ENCODE measurements around the gene RHD. TPM values are rescaled to one million over a fixed set of nuclear protein-coding genes. Genes with fewer than 3 reads are reported as not detected.
"Not testable (repeated sequence)": the region's sequence is repeated elsewhere in the genome, so short reads cannot be mapped to it uniquely, and the experiment has no call there.

RHD gene
- total RNA-seq, 2 experiments from 2014 or later, result not detected

DNA sequence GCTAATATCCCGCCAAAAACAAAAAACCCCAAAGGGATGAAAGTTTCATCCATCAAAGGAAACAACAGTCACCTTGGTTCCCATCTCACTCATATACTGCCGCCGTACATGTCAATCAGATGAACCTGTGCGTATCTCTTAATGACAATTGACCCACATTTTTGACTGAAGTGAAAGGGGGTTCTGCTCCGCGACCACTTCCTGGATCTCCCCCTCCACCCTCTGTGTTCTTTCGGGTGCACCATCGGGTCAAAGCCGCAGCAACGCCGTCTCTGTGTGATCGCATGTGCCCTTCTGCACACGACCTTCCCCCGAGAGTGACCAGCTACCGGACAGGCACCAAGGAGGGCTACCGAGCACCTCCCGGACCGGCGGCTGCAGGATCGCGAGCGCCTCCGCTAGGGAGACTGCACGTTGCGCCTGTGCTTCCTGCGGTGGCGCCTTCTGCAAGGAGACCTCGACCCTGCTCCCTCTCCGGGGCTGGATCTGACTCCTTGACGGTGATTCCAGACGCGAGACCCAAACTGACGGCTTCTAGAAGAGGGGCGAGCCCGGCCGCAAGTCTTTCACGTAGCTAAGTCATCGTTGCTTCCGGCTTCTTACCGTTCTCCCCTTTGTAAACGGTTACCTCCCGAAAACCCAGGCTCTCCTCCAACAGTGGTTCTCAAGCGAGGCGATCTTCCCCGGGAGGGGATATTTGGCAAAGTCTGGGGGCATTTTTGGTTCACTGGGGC, 5.6 kb upstream of the RHD start:
- H3K27me3 Mint-ChIP-seq; H3K9me3 Mint-ChIP-seq; POLR2A ChIA-PET; H3K4me3 ChIP-seq (ENCODE audit: low read length); H3K27me3 ChIP-seq (ENCODE audit: control insufficient read depth in 1 of 2, insufficient read depth in 2 of 2, low read length in 2 of 2); CTCF ChIA-PET; H3K9me3 ChIP-seq (ENCODE audit: control insufficient read depth in 1 of 2, insufficient read depth in 1 of 2, low read length in 2 of 2); H3K36me3 ChIP-seq (ENCODE audit: insufficient read depth, low read length); intact Hi-C loops (cut with DNase I, micrococcal nuclease); H3K4me1 ChIP-seq (ENCODE audit: insufficient read depth, low read length): not testable (repeated sequence)
- peaks cover 17% of the 10 kb centered on the region for H3K36me3 Mint-ChIP-seq (ENCODE audit: low read depth)
- peak overlapping the region; percentile 96 for H3K4me3 Mint-ChIP-seq
- peak overlapping the region; percentile 93 for H3K27ac Mint-ChIP-seq
- ATAC-seq (ENCODE audit: poor library complexity) (peak; percentile 47), DNase-seq (peak in 3 of 14 experiments; percentile 12 to 49 (median 44))
- H3K4me1 Mint-ChIP-seq (ENCODE audit: low read depth), result peaks cover 28% of the 10 kb centered on the region
- peak overlapping the region in 1 of 2 donors; percentile 69 for H3K27ac ChIP-seq (ENCODE audit: low read depth in 1 of 2, low read length in 2 of 2)

- H3K9me3 Mint-ChIP-seq; H3K36me3 ChIP-seq (ENCODE audit: insufficient read depth, low read length); H3K4me1 ChIP-seq (ENCODE audit: insufficient read depth, low read length); H3K27me3 ChIP-seq (ENCODE audit: control insufficient read depth in 1 of 2, insufficient read depth in 2 of 2, low read length in 2 of 2); H3K9me3 ChIP-seq (ENCODE audit: control insufficient read depth in 1 of 2, insufficient read depth in 1 of 2, low read length in 2 of 2); H3K4me3 ChIP-seq (ENCODE audit: low read length); H3K27me3 Mint-ChIP-seq; CTCF ChIA-PET: not testable (repeated sequence)
- POLR2A ChIA-PET, result interaction anchor here (0.5 to 1.9 kb wide), 7 partner anchors 19 to 1040 kb away, joined by 4 to 33 read pairs (median 6); partner anchors contain the start of genes RSRP1 and SYF2
- intact Hi-C loops (cut with DNase I, micrococcal nuclease), result loop anchor here in 1 of 2 experiments (2.0 kb wide), 1 partner anchor 21 kb away; the partner anchor contains the start of gene RSRP1
- peak overlapping the region; percentile 90 for H3K27ac Mint-ChIP-seq
- peak overlapping the region in 1 of 2 donors; percentile 69 for H3K27ac ChIP-seq (ENCODE audit: low read depth in 1 of 2, low read length in 2 of 2)
- DNase-seq (peak in 12 of 14 experiments; percentile 71 to 93 (median 86)), ATAC-seq (ENCODE audit: poor library complexity) (peak; percentile 77)
- H3K4me3 Mint-ChIP-seq, result peak overlapping the region; percentile 89
- H3K36me3 Mint-ChIP-seq (ENCODE audit: low read depth), result peaks cover 11% of the 10 kb centered on the region
- H3K4me1 Mint-ChIP-seq (ENCODE audit: low read depth), result peaks cover 28% of the 10 kb centered on the region
Observed at GRCh38 chr1:25267288-25268142, 4.8 kb upstream of the RHD start.

- H3K4me1 ChIP-seq (ENCODE audit: insufficient read depth, low read length); H3K27me3 Mint-ChIP-seq; CTCF ChIA-PET; H3K27me3 ChIP-seq (ENCODE audit: control insufficient read depth in 1 of 2, insufficient read depth in 2 of 2, low read length in 2 of 2); ATAC-seq (ENCODE audit: poor library complexity); H3K9me3 ChIP-seq (ENCODE audit: control insufficient read depth in 1 of 2, insufficient read depth in 1 of 2, low read length in 2 of 2); H3K4me3 ChIP-seq (ENCODE audit: low read length); H3K36me3 Mint-ChIP-seq (ENCODE audit: low read depth); DNase-seq; H3K9me3 Mint-ChIP-seq; H3K36me3 ChIP-seq (ENCODE audit: insufficient read depth, low read length): not testable (repeated sequence)
- Mint-ChIP-seq H3K27ac (peak overlapping the region; percentile 90), H3K4me1 (ENCODE audit: low read depth) (peaks cover 22% of the 10 kb centered on the region), H3K4me3 (peak overlapping the region; percentile 89)
- intact Hi-C loops (cut with DNase I, micrococcal nuclease), result loop anchor here in 1 of 2 experiments (2.0 kb wide), 1 partner anchor 21 kb away; the partner anchor contains the start of gene RSRP1
- peak overlapping the region in 1 of 2 donors; percentile 69 for H3K27ac ChIP-seq (ENCODE audit: low read depth in 1 of 2, low read length in 2 of 2)
- POLR2A ChIA-PET, result interaction anchor here (0.5 to 1.9 kb wide), 7 partner anchors 20 to 1039 kb away, joined by 4 to 33 read pairs (median 6); partner anchors contain the start of genes RSRP1 and SYF2
Observed at GRCh38 chr1:25268143-25268760, 4.1 kb upstream of the RHD start.

DNA sequence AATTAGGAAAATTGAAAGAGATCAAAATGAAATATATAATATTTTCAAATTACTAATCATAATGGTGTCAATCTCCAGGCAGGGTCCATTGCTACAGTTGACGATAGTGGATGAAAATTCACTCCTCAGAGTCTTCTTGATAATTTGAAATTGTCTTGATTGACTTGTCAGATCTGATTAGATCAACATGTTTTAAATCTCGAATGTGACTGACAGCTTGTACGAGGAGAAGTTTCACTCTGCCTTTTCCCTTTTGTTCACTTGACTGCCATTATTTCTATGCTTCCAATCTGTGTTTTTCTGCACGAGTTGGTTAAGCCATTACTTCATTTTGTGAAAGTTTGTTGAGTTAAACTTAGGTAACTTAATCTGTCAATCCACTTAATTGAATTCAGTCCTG, 3.3 kb downstream of the RHD start:
- H3K4me1 Mint-ChIP-seq (ENCODE audit: low read depth); H3K27me3 ChIP-seq (ENCODE audit: control insufficient read depth in 1 of 2, insufficient read depth in 2 of 2, low read length in 2 of 2); H3K27me3 Mint-ChIP-seq; CTCF ChIA-PET; H3K4me3 Mint-ChIP-seq; H3K36me3 Mint-ChIP-seq (ENCODE audit: low read depth); H3K9me3 ChIP-seq (ENCODE audit: control insufficient read depth in 1 of 2, insufficient read depth in 1 of 2, low read length in 2 of 2); intact Hi-C loops (cut with DNase I, micrococcal nuclease); H3K9me3 Mint-ChIP-seq; H3K4me1 ChIP-seq (ENCODE audit: insufficient read depth, low read length); ATAC-seq (ENCODE audit: poor library complexity); POLR2A ChIA-PET; H3K27ac Mint-ChIP-seq; H3K27ac ChIP-seq (ENCODE audit: low read depth in 1 of 2, low read length in 2 of 2); H3K4me3 ChIP-seq (ENCODE audit: low read length); H3K36me3 ChIP-seq (ENCODE audit: insufficient read depth, low read length); DNase-seq: not testable (repeated sequence)

- H3K9me3 Mint-ChIP-seq; H3K27ac Mint-ChIP-seq; H3K4me1 ChIP-seq (ENCODE audit: insufficient read depth, low read length); H3K36me3 ChIP-seq (ENCODE audit: insufficient read depth, low read length); H3K4me1 Mint-ChIP-seq (ENCODE audit: low read depth); ATAC-seq (ENCODE audit: poor library complexity); H3K27ac ChIP-seq (ENCODE audit: low read depth in 1 of 2, low read length in 2 of 2); H3K4me3 ChIP-seq (ENCODE audit: low read length); H3K27me3 Mint-ChIP-seq; CTCF ChIA-PET; POLR2A ChIA-PET; H3K4me3 Mint-ChIP-seq; intact Hi-C loops (cut with DNase I, micrococcal nuclease); H3K9me3 ChIP-seq (ENCODE audit: control insufficient read depth in 1 of 2, insufficient read depth in 1 of 2, low read length in 2 of 2); H3K27me3 ChIP-seq (ENCODE audit: control insufficient read depth in 1 of 2, insufficient read depth in 2 of 2, low read length in 2 of 2); H3K36me3 Mint-ChIP-seq (ENCODE audit: low read depth); DNase-seq: not testable (repeated sequence)
Observed at GRCh38 chr1:25277295-25277694, 5.0 kb downstream of the RHD start.

DNA sequence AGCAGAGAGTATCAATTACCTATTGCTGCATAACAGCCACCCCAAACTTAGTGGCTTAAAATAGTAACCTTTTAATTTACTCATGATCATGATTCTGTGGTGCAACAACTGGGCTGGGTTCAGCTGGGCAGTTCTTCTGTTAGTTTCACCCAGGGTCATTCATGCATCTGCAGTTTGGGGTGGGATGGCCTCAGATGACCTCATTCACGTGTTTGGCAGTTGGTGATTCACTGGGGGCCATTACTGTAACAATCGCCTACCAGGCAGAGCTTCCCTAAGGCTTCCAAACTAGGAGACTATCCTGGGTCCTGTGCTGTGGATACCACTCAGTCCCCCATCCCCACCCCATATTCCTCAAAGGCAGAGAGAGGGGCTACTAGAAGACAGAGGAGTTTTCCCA, 6.0 kb downstream of the RHD start:
- H3K36me3 Mint-ChIP-seq (ENCODE audit: low read depth); H3K36me3 ChIP-seq (ENCODE audit: insufficient read depth, low read length); ATAC-seq (ENCODE audit: poor library complexity); H3K4me3 Mint-ChIP-seq; H3K27me3 ChIP-seq (ENCODE audit: control insufficient read depth in 1 of 2, insufficient read depth in 2 of 2, low read length in 2 of 2); H3K4me1 Mint-ChIP-seq (ENCODE audit: low read depth); H3K4me3 ChIP-seq (ENCODE audit: low read length); POLR2A ChIA-PET; intact Hi-C loops (cut with DNase I, micrococcal nuclease); H3K9me3 Mint-ChIP-seq; H3K27ac Mint-ChIP-seq; CTCF ChIA-PET; H3K27ac ChIP-seq (ENCODE audit: low read depth in 1 of 2, low read length in 2 of 2); H3K4me1 ChIP-seq (ENCODE audit: insufficient read depth, low read length); H3K9me3 ChIP-seq (ENCODE audit: control insufficient read depth in 1 of 2, insufficient read depth in 1 of 2, low read length in 2 of 2); H3K27me3 Mint-ChIP-seq; DNase-seq: not testable (repeated sequence)

Data from CD4-positive, alpha-beta T cell (primary cell).